HFFc6 (cell line): Measurements from ENCODE around the gene FCN2. TPM values are rescaled to one million over a fixed set of nuclear protein-coding genes. Genes with fewer than 3 reads are reported as not detected.

Experiments
- DNase-seq: peaks from one replicate; pipeline ENCODE4 v3.0.0-alpha.2; 2018
- H3K27ac Mint-ChIP-seq: 2 replicates; pipeline ENCODE4 v1.8.0; 2020; ENCODE audit warnings: mild to moderate bottlenecking, mixed read lengths
- H3K27me3 Mint-ChIP-seq: 2 replicates; pipeline ENCODE4 v1.8.0; 2021; ENCODE audit warnings: mild to moderate bottlenecking, moderate library complexity, mixed read lengths; ENCODE audit not compliant: insufficient read depth
- H3K36me3 Mint-ChIP-seq: 2 replicates; pipeline ENCODE4 v1.8.0; 2021; ENCODE audit warnings: low read depth, mixed read lengths
- H3K4me1 Mint-ChIP-seq: 2 replicates; pipeline ENCODE4 v1.8.0; 2020; ENCODE audit warnings: low read depth, mixed read lengths
- H3K4me3 Mint-ChIP-seq: 2 replicates; pipeline ENCODE4 v1.8.0; 2020; ENCODE audit warnings: mild to moderate bottlenecking, moderate library complexity, mixed read lengths
- H3K9me3 Mint-ChIP-seq: 2 replicates; pipeline ENCODE4 v1.8.0; 2020; ENCODE audit warnings: mild to moderate bottlenecking, mixed read lengths
- total RNA-seq, 6 experiments: library from RNA; stranded (reverse); fragmentation: NEBNext Ultra II Directional; extraction: Animal tissue kit (Norgen Biotek cat#: 25700); gene quantifications; 2 replicates in 1 of 6; 3 replicates in 5 of 6; pipeline ENCODE4 v1.2.3, GENCODE V29; 2021
- TF ChIP-seq, protein P1 (sequence below): fragments of 200-600 bp; sonication (generic); IDR thresholded peaks from 2 replicates; pipeline ENCODE4 v1.5.0; 2021; ENCODE audit warnings: antibody characterized with exemption, mild to moderate bottlenecking

FCN2 gene
- total RNA-seq, 6 experiments from 2014 or later = not detected

DNA sequence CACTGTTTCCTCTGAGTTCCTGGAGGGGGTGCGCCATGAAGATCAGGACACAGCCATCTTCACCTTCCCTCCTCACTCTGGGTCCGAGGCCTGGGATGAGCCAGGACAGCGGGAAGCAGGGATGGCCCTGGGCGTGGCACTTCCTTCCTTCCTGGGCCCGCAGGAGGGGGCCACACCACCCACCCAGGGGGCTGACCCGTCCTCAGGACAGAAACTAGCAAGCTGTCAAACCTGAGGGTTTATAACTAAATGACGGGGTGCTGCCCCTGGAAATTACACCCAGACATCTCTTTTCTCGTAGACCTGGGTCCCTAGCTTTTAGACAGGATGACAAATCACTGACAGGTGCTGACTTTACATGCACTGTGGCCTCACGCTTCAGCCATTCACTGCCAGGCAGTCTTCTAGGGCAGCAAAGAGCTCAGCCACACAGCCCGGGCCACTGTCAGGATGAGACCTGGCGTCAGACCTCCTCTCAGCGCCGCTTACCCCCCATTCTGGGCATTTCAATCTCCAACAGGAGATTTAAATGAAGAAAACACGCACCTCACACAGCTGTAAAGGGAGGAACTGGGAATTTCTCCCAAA lies 8.1 kb downstream of the FCN2 start:
- Mint-ChIP-seq H3K27me3 (peaks cover 28% of the 10 kb centered on the region), H3K4me3 (no peak overlapping the region), H3K36me3 (no peaks in the 10 kb centered on the region), H3K4me1 (no peaks in the 10 kb centered on the region), H3K27ac (no peak overlapping the region), H3K9me3 (no peaks in the 10 kb centered on the region)
- no peak for DNase-seq
- TF ChIP-seq, protein P1, sequence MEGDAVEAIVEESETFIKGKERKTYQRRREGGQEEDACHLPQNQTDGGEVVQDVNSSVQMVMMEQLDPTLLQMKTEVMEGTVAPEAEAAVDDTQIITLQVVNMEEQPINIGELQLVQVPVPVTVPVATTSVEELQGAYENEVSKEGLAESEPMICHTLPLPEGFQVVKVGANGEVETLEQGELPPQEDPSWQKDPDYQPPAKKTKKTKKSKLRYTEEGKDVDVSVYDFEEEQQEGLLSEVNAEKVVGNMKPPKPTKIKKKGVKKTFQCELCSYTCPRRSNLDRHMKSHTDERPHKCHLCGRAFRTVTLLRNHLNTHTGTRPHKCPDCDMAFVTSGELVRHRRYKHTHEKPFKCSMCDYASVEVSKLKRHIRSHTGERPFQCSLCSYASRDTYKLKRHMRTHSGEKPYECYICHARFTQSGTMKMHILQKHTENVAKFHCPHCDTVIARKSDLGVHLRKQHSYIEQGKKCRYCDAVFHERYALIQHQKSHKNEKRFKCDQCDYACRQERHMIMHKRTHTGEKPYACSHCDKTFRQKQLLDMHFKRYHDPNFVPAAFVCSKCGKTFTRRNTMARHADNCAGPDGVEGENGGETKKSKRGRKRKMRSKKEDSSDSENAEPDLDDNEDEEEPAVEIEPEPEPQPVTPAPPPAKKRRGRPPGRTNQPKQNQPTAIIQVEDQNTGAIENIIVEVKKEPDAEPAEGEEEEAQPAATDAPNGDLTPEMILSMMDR = no peak

DNA sequence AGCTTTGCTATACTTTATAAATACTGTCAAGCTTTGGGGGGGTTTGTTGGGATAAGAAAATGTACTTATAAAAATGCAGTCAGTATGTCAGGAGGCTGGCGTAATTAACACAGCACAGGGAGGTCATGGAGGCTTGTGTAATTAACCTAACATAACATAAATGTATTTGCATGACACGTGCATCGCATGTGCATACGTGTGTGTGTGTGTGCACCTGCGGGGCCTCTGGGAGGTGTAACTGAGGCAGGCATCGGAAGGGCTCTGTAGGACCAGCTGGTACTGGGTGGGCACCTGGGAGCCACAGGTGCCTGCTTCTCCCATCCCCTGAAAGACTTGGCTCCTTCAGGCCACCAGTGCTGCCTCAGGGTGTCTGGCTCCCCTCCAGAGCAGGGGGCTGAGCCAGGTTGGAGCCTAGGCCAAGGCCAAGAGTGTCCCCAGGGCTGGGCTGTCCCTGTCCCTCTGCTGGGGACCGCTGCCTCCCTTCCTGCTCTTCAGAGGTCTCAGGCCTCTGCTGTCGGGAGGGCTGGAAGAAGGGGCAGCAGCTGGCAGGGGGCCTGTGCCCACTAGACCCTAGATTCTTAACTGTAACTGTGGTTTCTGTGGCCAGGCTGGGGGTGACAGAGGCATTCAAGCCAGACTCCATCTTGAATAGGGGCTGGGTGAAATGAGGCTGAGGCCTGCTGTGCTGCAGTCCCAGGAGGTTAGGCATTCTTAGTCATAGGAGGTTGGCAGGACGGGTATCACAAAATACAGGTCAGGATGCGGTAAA lies 9.0 kb downstream of the FCN2 start:
- Mint-ChIP-seq H3K4me1 (no peaks in the 10 kb centered on the region), H3K9me3 (no peaks in the 10 kb centered on the region), H3K27ac (no peak overlapping the region), H3K27me3 (peaks cover 28% of the 10 kb centered on the region), H3K36me3 (no peaks in the 10 kb centered on the region), H3K4me3 (no peak overlapping the region)
- TF ChIP-seq, protein P1 = no peak
- DNase-seq = no peak

DNA sequence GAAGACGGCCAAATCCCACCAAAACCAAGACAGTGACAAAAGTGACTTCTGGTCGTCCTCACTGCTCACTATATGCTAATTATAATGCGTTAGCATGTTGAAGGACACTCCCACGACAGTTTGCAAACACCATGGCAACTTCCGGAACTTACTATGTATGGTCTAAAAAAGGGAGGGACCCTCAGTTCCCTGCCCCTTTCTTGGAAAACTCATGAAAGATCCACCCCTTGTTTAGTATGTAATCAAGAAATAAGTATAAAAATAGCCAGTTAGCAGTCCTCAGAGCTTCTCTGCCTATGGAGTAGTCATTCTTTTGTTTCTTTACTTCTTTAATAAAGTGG lies 9.5 kb downstream of the FCN2 start:
- H3K27ac Mint-ChIP-seq = no peak overlapping the region
- H3K9me3 Mint-ChIP-seq = no peaks in the 10 kb centered on the region
- H3K4me1 Mint-ChIP-seq = peaks cover 2% of the 10 kb centered on the region
- peaks cover 28% of the 10 kb centered on the region for H3K27me3 Mint-ChIP-seq
- H3K4me3 Mint-ChIP-seq = no peak overlapping the region
- no peaks in the 10 kb centered on the region for H3K36me3 Mint-ChIP-seq
- no peak for DNase-seq
- TF ChIP-seq, protein P1 = no peak

DNA sequence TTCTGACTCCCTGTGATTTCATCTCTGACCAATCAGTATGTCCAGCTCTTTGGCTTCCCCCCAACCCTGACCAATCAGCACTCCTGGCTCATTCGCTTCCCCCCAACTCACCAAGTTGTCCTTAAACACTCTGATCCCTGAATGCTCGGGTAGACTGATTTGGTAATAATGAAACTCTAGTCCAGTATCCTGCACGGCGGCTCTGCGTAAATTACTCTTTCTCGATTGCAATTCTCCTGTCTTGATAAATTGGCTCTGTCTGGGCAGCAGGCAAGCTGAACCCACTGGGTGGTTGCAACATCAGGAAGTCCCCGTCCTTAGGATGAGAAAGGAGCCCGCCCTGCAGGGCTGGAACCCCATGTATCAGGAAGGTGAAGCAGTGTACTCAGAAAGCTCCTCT lies 10.4 kb downstream of the FCN2 start:
- Mint-ChIP-seq H3K9me3 (no peaks in the 10 kb centered on the region), H3K27me3 (peaks cover 28% of the 10 kb centered on the region), H3K4me1 (peaks cover 11% of the 10 kb centered on the region), H3K27ac (no peak overlapping the region), H3K4me3 (no peak overlapping the region), H3K36me3 (no peaks in the 10 kb centered on the region)
- TF ChIP-seq, protein P1 = no peak
- no peak for DNase-seq

DNA sequence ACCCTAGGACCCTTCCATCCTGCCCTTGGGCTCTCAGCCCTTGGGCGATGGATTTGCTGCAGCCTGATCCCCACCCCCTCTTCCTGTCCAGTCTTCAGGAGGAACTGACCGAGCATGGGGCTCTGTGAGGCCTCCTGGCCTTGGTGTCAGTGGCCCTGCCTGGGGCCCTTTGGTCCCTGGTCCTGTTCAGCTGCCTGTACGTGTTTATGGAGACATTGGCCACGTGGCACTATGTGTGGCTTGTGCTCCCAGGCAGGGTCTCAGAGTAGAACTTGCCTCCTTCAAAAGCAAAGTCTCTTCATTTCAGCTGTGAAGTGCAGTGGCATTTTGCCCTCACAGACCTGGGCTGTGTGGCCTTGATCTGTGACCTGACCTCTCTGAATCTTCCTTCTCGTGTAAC lies 11.1 kb downstream of the FCN2 start:
- Mint-ChIP-seq H3K27me3 (peaks cover 23% of the 10 kb centered on the region), H3K36me3 (no peaks in the 10 kb centered on the region), H3K9me3 (no peaks in the 10 kb centered on the region), H3K4me3 (no peak overlapping the region), H3K4me1 (peaks cover 18% of the 10 kb centered on the region), H3K27ac (no peak overlapping the region)
- TF ChIP-seq, protein P1 = no peak
- DNase-seq = no peak
